ENCODE measurements around the gene GAL.

GAL gene

DNA sequence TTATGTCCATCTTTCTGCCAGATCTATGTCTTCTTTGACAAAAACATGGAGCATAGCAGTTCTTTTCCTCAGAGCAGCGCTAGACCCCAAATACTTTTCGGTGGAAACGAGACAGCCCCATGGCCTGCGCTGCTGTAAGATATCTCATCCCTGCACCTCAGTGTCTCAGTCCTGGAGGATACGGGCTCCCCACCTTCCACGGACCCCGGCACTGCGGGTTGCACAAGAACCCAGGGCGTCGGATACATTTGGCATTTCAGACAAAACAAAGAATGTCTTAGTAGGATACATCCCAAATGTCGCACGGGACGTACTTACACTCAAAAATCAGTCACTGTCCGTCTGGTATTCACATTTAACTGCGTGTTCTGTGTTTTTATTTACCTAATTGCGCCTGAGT lies 9.9 kb upstream of the GAL start:
- DNase-seq (ENCODE audit: insufficient read length, low spot score) (no peak), FAIRE-seq (no peak)
- TF ChIP-seq POLR2A (IDR thresholded peaks at IDR 0.05; ENCODE audit: low read depth, low read length) (no peak), SPI1 (IDR thresholded peaks at IDR 0.05; ENCODE audit: low read depth, low read length) (no peak), PAX5 (IDR thresholded peaks at IDR 0.05; ENCODE audit: insufficient read depth, low read length, severe bottlenecking) (no peak), POLR2AphosphoS5 (IDR thresholded peaks at IDR 0.05; ENCODE audit: low read depth, low read length) (no peak), TAF1 (IDR thresholded peaks at IDR 0.05; ENCODE audit: low read depth, low read length) (no peak), POU2F2 (IDR thresholded peaks at IDR 0.05; ENCODE audit: low read depth, low read length) (no peak)

GRCh38 chr11:68677432-68677831 lies 6.9 kb upstream of the GAL start:
- DNase-seq (ENCODE audit: insufficient read length, low spot score) (no peak), FAIRE-seq (no peak)
- TF ChIP-seq SPI1 (IDR thresholded peaks at IDR 0.05; ENCODE audit: low read depth, low read length) (no peak), POU2F2 (IDR thresholded peaks at IDR 0.05; ENCODE audit: low read depth, low read length) (no peak), POLR2AphosphoS5 (IDR thresholded peaks at IDR 0.05; ENCODE audit: low read depth, low read length) (no peak), TAF1 (IDR thresholded peaks at IDR 0.05; ENCODE audit: low read depth, low read length) (no peak), POLR2A (IDR thresholded peaks at IDR 0.05; ENCODE audit: low read depth, low read length) (no peak), PAX5 (IDR thresholded peaks at IDR 0.05; ENCODE audit: insufficient read depth, low read length, severe bottlenecking) (no peak)

- TF ChIP-seq TAF1 (IDR thresholded peaks at IDR 0.05; ENCODE audit: low read depth, low read length), result no peak
- no peak for TF ChIP-seq POLR2AphosphoS5 (IDR thresholded peaks at IDR 0.05; ENCODE audit: low read depth, low read length)
- no peak for TF ChIP-seq PAX5 (IDR thresholded peaks at IDR 0.05; ENCODE audit: insufficient read depth, low read length, severe bottlenecking)
- no peak for TF ChIP-seq SPI1 (IDR thresholded peaks at IDR 0.05; ENCODE audit: low read depth, low read length)
- no peak for TF ChIP-seq POLR2A (IDR thresholded peaks at IDR 0.05; ENCODE audit: low read depth, low read length)
- no peak for TF ChIP-seq POU2F2 (IDR thresholded peaks at IDR 0.05; ENCODE audit: low read depth, low read length)
- DNase-seq (ENCODE audit: insufficient read length, low spot score), result no peak
- FAIRE-seq, result no peak
These were observed 6.3 kb upstream of the GAL start for GRCh38 chr11:68678031-68678441.

DNA sequence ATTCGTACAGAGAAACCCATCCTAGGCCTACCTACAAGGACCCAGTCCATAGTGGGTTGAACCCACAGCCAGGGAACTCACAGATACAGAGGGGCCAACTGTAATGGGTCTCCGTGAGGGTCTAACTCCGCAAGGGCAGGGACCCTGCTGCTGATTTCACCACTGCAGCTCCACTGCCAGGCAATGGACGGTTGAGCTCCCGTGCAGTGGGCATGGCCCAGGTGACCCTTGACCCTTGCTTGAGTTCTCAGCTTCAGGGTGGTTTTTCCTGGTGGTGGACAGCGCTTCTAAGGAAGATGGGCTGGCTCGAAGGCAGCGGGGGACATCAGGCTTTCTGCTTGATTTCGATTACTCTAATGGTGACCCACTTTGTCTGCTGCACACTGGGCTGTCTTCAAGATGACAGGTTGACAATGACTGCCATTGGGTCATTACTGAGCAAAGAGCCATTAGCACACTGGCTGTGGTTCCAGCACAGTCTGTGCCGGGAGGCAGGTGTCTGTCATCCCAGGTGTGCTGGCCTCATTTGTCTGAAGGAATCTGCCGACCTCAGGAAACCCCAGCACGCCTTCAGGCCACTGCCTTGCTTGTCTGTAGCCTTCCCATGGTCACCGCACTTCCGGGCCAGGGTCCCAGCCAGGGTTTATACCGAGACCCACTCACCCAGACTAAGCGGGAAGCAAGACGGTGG lies 3.7 kb upstream of the GAL start:
- DNase-seq (ENCODE audit: insufficient read length, low spot score), result no peak
- TF ChIP-seq POLR2AphosphoS5 (IDR thresholded peaks at IDR 0.05; ENCODE audit: low read depth, low read length) (no peak), SPI1 (IDR thresholded peaks at IDR 0.05; ENCODE audit: low read depth, low read length) (no peak), TAF1 (IDR thresholded peaks at IDR 0.05; ENCODE audit: low read depth, low read length) (no peak), POU2F2 (IDR thresholded peaks at IDR 0.05; ENCODE audit: low read depth, low read length) (no peak), PAX5 (IDR thresholded peaks at IDR 0.05; ENCODE audit: insufficient read depth, low read length, severe bottlenecking) (no peak), POLR2A (IDR thresholded peaks at IDR 0.05; ENCODE audit: low read depth, low read length) (no peak)
- no peak for FAIRE-seq

DNA sequence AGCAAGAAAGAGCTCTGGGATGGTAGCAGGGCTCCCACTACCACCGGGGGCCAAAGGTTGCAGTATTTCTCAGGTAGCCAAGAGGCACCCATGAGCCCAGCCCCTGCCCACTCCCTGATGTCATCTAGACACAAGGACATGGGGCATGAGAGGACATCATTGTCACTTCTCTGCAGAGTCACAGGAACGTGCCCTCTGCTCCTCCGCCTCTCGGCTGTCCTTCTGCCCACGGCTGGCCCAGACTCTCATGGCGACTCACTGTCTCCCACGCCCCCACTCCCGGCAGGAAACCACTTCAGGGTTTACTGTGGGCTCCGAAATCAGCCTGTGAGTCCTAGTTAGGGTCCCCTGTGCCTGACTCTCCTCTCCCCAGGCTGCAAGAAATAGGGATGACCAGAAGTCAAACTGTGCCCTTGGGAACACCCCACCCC lies 1.8 kb upstream of the GAL start:
- TF ChIP-seq TAF1 (IDR thresholded peaks at IDR 0.05; ENCODE audit: low read depth, low read length) (no peak), POLR2AphosphoS5 (IDR thresholded peaks at IDR 0.05; ENCODE audit: low read depth, low read length) (no peak), SPI1 (IDR thresholded peaks at IDR 0.05; ENCODE audit: low read depth, low read length) (no peak), POLR2A (IDR thresholded peaks at IDR 0.05; ENCODE audit: low read depth, low read length) (no peak), POU2F2 (IDR thresholded peaks at IDR 0.05; ENCODE audit: low read depth, low read length) (no peak), PAX5 (IDR thresholded peaks at IDR 0.05; ENCODE audit: insufficient read depth, low read length, severe bottlenecking) (no peak)
- FAIRE-seq (no peak), DNase-seq (ENCODE audit: insufficient read length, low spot score) (no peak)

GRCh38 chr11:68683121-68683520 lies 1.2 kb upstream of the GAL start:
- DNase-seq (ENCODE audit: insufficient read length, low spot score) (no peak), FAIRE-seq (no peak)
- no peak for TF ChIP-seq POLR2AphosphoS5 (IDR thresholded peaks at IDR 0.05; ENCODE audit: low read depth, low read length)
- no peak for TF ChIP-seq POU2F2 (IDR thresholded peaks at IDR 0.05; ENCODE audit: low read depth, low read length)
- TF ChIP-seq TAF1 (IDR thresholded peaks at IDR 0.05; ENCODE audit: low read depth, low read length), result no peak
- no peak for TF ChIP-seq SPI1 (IDR thresholded peaks at IDR 0.05; ENCODE audit: low read depth, low read length)
- no peak for TF ChIP-seq PAX5 (IDR thresholded peaks at IDR 0.05; ENCODE audit: insufficient read depth, low read length, severe bottlenecking)
- no peak for TF ChIP-seq POLR2A (IDR thresholded peaks at IDR 0.05; ENCODE audit: low read depth, low read length)

DNA sequence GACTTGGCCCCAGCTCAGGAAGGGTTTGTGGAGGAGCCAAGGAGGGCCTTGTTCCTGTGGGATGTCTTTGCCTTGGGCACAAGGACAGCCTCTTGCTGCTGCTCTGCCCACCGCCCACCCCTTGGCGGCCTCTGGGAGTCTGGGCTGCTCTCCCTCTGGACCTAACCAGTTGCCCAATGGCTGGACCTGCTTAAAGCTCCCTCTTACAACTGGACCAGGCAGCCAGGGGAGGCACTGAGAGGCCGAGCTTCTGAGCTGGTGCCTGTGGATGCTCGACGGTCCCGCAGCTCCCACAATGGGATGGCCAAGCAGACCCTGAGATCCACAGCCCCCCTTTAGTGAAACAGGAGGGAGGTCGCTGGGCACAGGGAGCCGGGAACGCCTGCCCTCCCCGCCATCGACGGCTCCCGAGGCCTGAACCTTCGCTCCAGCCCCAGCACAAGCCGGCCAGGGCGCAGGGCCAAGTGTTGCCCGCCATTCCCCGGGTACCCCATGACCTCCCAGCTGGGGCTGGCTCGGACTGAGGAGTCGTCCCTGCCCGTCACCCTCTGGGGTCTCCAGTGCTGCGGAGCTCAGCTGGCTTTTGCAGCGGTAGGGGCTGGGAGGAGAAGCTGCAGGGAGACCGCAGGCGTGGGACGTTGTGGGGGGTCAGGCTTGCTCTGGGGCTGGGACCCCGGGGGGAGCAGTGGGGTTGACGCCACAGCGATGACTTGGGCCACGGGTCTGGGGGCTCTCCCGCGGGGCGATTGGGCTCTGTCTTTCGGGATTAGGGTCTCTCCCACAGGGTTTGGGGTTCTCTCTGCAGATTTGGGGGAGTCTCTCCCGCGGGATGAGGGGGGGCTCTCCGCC lies 584 bp upstream of the GAL start:
- no peak for FAIRE-seq
- DNase-seq (ENCODE audit: insufficient read length, low spot score), result no peak
- TF ChIP-seq TAF1 (IDR thresholded peaks at IDR 0.05; ENCODE audit: low read depth, low read length), result no peak
- TF ChIP-seq SPI1 (IDR thresholded peaks at IDR 0.05; ENCODE audit: low read depth, low read length), result no peak
- no peak for TF ChIP-seq POU2F2 (IDR thresholded peaks at IDR 0.05; ENCODE audit: low read depth, low read length)
- no peak for TF ChIP-seq POLR2AphosphoS5 (IDR thresholded peaks at IDR 0.05; ENCODE audit: low read depth, low read length)
- no peak for TF ChIP-seq POLR2A (IDR thresholded peaks at IDR 0.05; ENCODE audit: low read depth, low read length)
- no peak for TF ChIP-seq PAX5 (IDR thresholded peaks at IDR 0.05; ENCODE audit: insufficient read depth, low read length, severe bottlenecking)

- FAIRE-seq (no peak), DNase-seq (ENCODE audit: insufficient read length, low spot score) (no peak)
- no peak for TF ChIP-seq POLR2A (IDR thresholded peaks at IDR 0.05; ENCODE audit: low read depth, low read length)
- TF ChIP-seq POU2F2 (IDR thresholded peaks at IDR 0.05; ENCODE audit: low read depth, low read length), result no peak
- TF ChIP-seq TAF1 (IDR thresholded peaks at IDR 0.05; ENCODE audit: low read depth, low read length), result no peak
- TF ChIP-seq PAX5 (IDR thresholded peaks at IDR 0.05; ENCODE audit: insufficient read depth, low read length, severe bottlenecking), result no peak
- TF ChIP-seq POLR2AphosphoS5 (IDR thresholded peaks at IDR 0.05; ENCODE audit: low read depth, low read length), result no peak
- no peak for TF ChIP-seq SPI1 (IDR thresholded peaks at IDR 0.05; ENCODE audit: low read depth, low read length)
These were observed 1.5 kb downstream of the GAL start for GRCh38 chr11:68685656-68686380.
